PC-9 (cell line): ENCODE results near the gene ZFAND3.

Source experiments
- CTCF ChIP-seq: fragments of 200-600 bp; sonication (generic); conservative IDR thresholded peaks from 2 replicates; pipeline ENCODE4 v1.6.1; 2017; ENCODE audit warnings: mixed run types, antibody characterized with exemption, mild to moderate bottlenecking, moderate library complexity
- EZH2 ChIP-seq: fragments of 200-600 bp; sonication (generic); IDR thresholded peaks from 2 replicates; pipeline ENCODE4 v1.8.0; 2017; ENCODE audit warnings: antibody characterized with exemption, low read depth

- TF ChIP-seq CTCF, result no peak
- no peak for TF ChIP-seq EZH2
Observed at GRCh38 chr6:38157905-38158304, 338.4 kb downstream of the ZFAND3 start.
